Smooth muscle cell of the brain vasculature (primary cell): ENCODE data around the gene HTT-AS.
"Not testable (repeated sequence)": the region's sequence is repeated elsewhere in the genome, so short reads cannot be mapped to it uniquely, and the experiment has no call there.

ENCODE experiments used
- DNase-seq: peaks from one replicate; pipeline ENCODE4 v3.0.0-alpha.2; 2012; ENCODE audit warnings: low read depth, low spot score

The HTT-AS gene

GRCh38 chr4:3074078-3074845 is at the start of gene HTT-AS, which contains the start of gene HTT:
Gene HTT-AS (minus strand): TSS chr4:3074538.
Gene HTT (plus strand): TSS chr4:3074681. CDS start chr4:3074826, 145 bp downstream.
- peak; percentile 95 for DNase-seq

GRCh38 chr4:3123181-3123671 is 48.9 kb upstream of the HTT-AS start:
- no peak for DNase-seq

GRCh38 chr4:3122081-3122563 is 47.8 kb upstream of the HTT-AS start:
- no peak for DNase-seq

DNA sequence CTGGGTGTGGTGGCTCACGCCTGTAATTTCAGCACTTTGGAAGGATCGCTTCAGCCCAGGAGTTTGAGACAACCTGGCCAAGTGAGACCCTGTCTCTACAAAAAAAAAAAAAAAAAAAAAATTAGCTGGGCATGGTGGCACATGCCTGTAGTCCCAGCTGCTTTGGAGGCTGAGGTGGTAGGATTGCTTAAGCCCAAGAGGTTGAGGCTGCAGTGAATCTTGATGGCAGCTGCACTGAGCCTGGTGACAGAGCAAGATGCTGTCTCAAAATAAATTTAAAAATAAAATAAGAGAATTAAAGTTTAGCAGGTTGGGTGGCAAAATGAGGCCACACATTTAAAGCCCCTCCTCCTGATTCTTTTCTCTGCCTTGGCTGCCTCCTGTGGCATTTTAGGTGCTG is 47.3 kb upstream of the HTT-AS start:
- no peak for DNase-seq

GRCh38 chr4:3121110-3121509 is 46.8 kb upstream of the HTT-AS start:
- DNase-seq, result no peak

- DNase-seq, result no peak
Measured at GRCh38 chr4:3119464-3119863, 45.1 kb upstream of the HTT-AS start.

GRCh38 chr4:3118312-3118711 is 44.0 kb upstream of the HTT-AS start:
- DNase-seq, result no peak

GRCh38 chr4:3116955-3117354 is 42.6 kb upstream of the HTT-AS start:
- no peak for DNase-seq

DNA sequence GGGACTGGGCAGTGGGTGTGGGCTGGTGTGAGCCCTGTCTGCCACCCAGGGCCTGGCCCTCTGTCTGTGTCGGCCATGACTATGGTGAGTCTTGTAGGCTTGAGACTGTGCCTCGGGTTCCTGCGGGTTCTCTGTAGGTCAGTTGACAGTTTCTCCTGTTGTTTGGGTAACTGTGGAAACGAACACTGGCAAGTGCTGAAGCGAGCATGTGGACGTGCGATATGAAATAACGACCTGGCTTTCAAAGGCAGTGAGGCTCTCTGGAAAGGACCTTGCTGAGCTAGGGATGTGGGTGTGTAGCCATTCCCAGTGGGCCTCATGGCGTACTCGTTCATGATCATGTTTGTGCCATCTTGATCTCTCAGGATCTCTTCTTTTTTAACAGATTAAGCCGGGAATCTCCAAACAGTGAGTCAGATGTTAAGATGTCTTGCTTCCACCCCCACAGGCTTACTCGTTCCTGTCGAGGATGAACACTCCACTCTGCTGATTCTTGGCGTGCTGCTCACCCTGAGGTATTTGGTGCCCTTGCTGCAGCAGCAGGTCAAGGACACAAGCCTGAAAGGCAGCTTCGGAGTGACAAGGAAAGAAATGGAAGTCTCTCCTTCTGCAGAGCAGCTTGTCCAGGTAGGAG is 41.4 kb upstream of the HTT-AS start:
- DNase-seq, result no peak

- DNase-seq, result no peak
Measured at GRCh38 chr4:3114377-3114776, 40.0 kb upstream of the HTT-AS start.

DNA sequence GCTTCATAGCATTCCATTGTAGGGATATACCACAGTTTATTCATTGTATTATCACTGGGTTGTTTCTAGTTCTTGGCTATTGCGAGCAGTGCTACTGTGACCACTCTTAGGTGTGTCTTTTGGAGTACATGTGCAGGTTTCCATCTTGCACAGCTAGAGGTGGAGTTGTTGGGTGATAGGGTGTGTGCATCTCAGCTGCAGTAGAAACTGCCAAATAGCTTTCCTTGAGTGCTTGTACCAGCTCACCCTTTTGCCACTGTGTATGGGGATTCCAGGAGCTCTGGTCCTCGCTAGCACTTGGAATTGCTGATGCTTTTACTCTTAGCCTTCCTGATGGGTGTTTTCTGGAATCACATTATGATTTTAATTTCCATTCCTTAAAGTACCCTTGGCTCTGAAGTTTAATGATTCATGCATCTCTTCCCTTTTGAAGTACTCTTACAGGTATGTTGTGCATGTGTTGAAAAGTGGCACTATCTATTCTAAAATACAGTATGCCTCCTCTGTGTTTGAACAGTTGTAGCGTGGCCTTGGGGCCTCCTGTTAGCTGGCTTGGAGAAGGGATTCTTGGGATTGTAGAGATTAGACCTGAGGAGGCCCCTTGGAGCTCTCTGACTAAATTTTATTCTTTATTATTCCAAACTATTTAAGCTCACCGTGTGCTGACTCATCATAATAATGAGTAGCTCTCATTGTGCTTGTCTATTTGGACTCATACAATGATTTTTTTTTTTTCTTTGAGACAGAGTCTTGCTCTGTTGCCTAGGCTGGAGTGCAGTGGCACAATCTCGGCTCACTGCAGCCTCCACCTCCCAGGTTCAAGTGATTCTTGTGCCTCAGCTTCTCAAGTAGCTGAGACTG is 38.5 kb upstream of the HTT-AS start:
- no peak for DNase-seq

- DNase-seq, result no peak
Measured at GRCh38 chr4:3112201-3112600, 37.9 kb upstream of the HTT-AS start.

GRCh38 chr4:3111461-3111860 is 37.1 kb upstream of the HTT-AS start:
- peak; percentile 29 for DNase-seq

DNA sequence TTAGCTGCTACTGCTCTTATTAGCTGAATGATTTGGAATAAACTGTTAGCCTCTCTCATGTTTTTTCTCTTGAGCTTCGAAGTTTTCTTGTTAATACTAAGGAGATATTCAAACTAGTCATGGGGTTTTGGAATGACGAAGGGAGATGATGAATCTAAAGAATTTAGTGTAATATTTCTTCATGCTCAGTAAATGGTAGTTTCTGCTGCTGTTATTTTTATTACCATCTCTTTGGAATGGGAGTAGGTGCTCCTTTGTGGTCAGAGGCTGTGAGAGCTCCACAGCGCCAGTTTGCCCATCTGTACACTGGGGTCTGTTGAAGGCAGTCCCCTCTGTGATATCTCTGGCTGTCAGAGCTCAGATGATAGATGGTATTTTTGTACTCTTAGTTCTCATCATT is 33.9 kb upstream of the HTT-AS start:
- DNase-seq, result no peak

- no peak for DNase-seq
Measured at GRCh38 chr4:3107691-3108121, 33.4 kb upstream of the HTT-AS start.

GRCh38 chr4:3107271-3107670 is 32.9 kb upstream of the HTT-AS start:
- DNase-seq, result no peak

GRCh38 chr4:3106339-3107186 is 32.2 kb upstream of the HTT-AS start:
- DNase-seq, result peak; percentile 58

GRCh38 chr4:3098346-3098745 is 24.0 kb upstream of the HTT-AS start:
- no peak for DNase-seq

- DNase-seq, result no peak
Measured at GRCh38 chr4:3096202-3096601, 21.9 kb upstream of the HTT-AS start.

GRCh38 chr4:3094701-3095100 is 20.4 kb upstream of the HTT-AS start:
- DNase-seq, result not testable (repeated sequence)

GRCh38 chr4:3091464-3091863 is 17.1 kb upstream of the HTT-AS start:
- no peak for DNase-seq
